GM12873 (cell line): ENCODE data around the gene CEP89.

ENCODE experiments used
- CTCF ChIP-seq: IDR thresholded peaks from 2 replicates; pipeline ENCODE4 v1.5.1; 2012; ENCODE audit warnings: low read depth, mild to moderate bottlenecking, moderate library complexity, low read length, control low read depth; ENCODE audit not compliant: insufficient read depth; ENCODE audit errors: missing control alignments

Gene CEP89

GRCh38 chr19:32988724-32989123 is 17.0 kb upstream of the CEP89 start:
- no peak for TF ChIP-seq CTCF

GRCh38 chr19:32977280-32977679 is 5.5 kb upstream of the CEP89 start:
- TF ChIP-seq CTCF = no peak

- TF ChIP-seq CTCF = peak; percentile 75
Observed at GRCh38 chr19:32976223-32976805, 4.6 kb upstream of the CEP89 start.

- no peak for TF ChIP-seq CTCF
Observed at GRCh38 chr19:32971012-32971595, 654 bp downstream of the CEP89 start.

- no peak for TF ChIP-seq CTCF
Observed at GRCh38 chr19:32969549-32969948, 2.2 kb downstream of the CEP89 start.

GRCh38 chr19:32966750-32967149 is 5.0 kb downstream of the CEP89 start:
- no peak for TF ChIP-seq CTCF

- no peak for TF ChIP-seq CTCF
Observed at GRCh38 chr19:32945260-32945659, 26.5 kb downstream of the CEP89 start.
